ENCODE results near the gene FGFBP3.

DNA sequence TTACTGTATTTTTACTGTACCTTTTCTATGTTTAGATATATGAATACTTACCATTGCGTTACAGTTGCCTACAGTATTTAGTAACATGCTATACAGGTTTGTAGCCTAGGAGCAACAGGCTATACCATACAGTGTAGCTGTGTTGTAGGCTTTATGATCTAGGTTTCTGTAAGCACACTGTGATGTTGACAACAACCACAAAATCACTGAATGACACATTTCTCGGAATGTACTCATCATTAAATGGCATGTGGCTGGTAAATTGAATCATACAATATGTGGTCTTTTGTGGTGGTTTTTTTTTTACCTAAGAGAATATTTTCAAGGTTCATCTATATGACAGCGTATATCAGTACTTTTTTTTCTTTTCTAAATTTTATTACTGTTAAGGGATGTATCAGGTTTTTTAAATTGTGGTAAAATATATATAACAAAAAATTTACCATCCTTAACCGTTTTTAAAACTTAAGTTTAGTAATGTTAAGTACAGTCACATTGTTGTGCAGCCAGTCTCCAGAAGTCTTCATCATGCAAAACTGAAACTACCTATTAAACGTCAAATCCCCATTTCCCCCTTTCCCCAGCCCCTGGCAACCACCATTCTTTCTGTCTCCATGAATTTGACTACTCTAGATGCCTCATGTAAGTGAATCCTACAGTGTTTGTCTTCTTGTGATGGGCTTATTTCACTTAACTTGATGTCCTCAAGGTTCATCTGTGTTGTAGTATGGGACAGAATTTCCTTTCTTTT is 35.8 kb upstream of the FGFBP3 start:
- TF ChIP-seq, protein P1, sequence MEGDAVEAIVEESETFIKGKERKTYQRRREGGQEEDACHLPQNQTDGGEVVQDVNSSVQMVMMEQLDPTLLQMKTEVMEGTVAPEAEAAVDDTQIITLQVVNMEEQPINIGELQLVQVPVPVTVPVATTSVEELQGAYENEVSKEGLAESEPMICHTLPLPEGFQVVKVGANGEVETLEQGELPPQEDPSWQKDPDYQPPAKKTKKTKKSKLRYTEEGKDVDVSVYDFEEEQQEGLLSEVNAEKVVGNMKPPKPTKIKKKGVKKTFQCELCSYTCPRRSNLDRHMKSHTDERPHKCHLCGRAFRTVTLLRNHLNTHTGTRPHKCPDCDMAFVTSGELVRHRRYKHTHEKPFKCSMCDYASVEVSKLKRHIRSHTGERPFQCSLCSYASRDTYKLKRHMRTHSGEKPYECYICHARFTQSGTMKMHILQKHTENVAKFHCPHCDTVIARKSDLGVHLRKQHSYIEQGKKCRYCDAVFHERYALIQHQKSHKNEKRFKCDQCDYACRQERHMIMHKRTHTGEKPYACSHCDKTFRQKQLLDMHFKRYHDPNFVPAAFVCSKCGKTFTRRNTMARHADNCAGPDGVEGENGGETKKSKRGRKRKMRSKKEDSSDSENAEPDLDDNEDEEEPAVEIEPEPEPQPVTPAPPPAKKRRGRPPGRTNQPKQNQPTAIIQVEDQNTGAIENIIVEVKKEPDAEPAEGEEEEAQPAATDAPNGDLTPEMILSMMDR (IDR thresholded peaks at IDR 0.05): no peak
- TF ChIP-seq POLR2AphosphoS5 (IDR thresholded peaks at IDR 0.05) (no peak), POLR2A (IDR thresholded peaks at IDR 0.05) (no peak)
